ENCODE data around the gene RPS17. TPM values are rescaled to one million over a fixed set of nuclear protein-coding genes. Genes with fewer than 3 reads are reported as not detected.

Gene RPS17
- polyA plus RNA-seq, 3 donors: 604 to 2,881 (median 619) TPM

DNA sequence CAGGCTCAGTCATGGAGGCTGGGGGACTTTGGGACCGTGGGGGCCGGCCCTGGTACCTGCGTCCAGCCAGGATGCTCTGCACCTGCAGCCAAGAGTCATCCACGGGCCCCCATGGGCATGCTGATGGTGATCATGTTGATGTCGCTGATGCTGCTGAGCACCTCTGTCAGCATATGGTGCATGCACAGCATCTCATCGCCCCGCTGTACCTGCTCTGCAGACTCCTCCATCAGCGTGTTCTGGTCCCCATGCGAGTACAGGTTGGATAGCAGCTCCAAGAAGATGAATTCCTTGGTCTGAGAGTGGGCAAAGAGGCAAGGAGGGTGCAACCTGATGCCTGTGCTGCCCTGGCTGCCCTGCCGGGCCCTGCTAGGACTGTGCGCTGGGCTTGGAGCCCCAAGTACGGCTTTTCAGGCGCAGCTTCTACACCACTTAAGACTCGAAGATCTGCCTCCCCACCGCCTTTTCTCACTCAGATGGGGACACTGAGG is 7.2 kb downstream of the RPS17 start:
- Mint-ChIP-seq H3K9me3 (peaks cover 0 to 3% (median 0%) of the 10 kb centered on the region in 7 donors), H3K36me3 (peaks cover 48 to 51% of the 10 kb centered on the region in 2 donors), H3K27me3 (ENCODE audit: low read depth in 3 of 3) (peaks cover 0 to 2% (median 2%) of the 10 kb centered on the region in 3 donors), H3K4me3 (no peak overlapping the region), H3K27ac (peak overlapping the region in 1 of 7 donors; percentile 19), H3K4me1 (peaks cover 11% of the 10 kb centered on the region)
- no peak overlapping the region for H3K4me2 ChIP-seq (replicated peaks; ENCODE audit: extremely low read depth, low read length, poor library complexity, severe bottlenecking)
- WGBS (ENCODE audit: insufficient coverage): 98% methylated on average over 10 of the region's 15 CpGs
- no peaks in the 10 kb centered on the region for H3K27me3 ChIP-seq (ENCODE audit: control insufficient read depth in 2 of 2, insufficient read depth in 2 of 2, low read length in 2 of 2)
- intact Hi-C loops (cut with micrococcal nuclease): loop anchor here (5.0 to 10.0 kb wide), 2 partner anchors 464 to 472 kb away; no protein-coding TSS in a partner anchor
- H3K4me3 ChIP-seq (replicated peaks in 1 of 3; ENCODE audit: low read depth in 2 of 3, low read length in 3 of 3): no peak overlapping the region
- peaks cover 24% of the 10 kb centered on the region for H4K20me1 ChIP-seq (ENCODE audit: insufficient read depth, low read length)
- H3K9ac ChIP-seq (ENCODE audit: insufficient read depth, low read length, poor library complexity, severe bottlenecking): no peak overlapping the region
- peaks cover 6% of the 10 kb centered on the region for H3K79me2 ChIP-seq (ENCODE audit: insufficient read depth, low read length)
- H2AFZ ChIP-seq (ENCODE audit: insufficient read depth, low read depth, low read length, poor library complexity, severe bottlenecking): no peak overlapping the region
- H3K9me3 ChIP-seq (replicated peaks in 1 of 2; ENCODE audit: control insufficient read depth in 1 of 2, insufficient read depth in 1 of 2, low read length in 2 of 2): no peaks in the 10 kb centered on the region
- no peak overlapping the region for H3K27ac ChIP-seq (ENCODE audit: low read depth in 1 of 2, low read length in 2 of 2)
- no peak for DNase-seq
- TF ChIP-seq, protein P1, sequence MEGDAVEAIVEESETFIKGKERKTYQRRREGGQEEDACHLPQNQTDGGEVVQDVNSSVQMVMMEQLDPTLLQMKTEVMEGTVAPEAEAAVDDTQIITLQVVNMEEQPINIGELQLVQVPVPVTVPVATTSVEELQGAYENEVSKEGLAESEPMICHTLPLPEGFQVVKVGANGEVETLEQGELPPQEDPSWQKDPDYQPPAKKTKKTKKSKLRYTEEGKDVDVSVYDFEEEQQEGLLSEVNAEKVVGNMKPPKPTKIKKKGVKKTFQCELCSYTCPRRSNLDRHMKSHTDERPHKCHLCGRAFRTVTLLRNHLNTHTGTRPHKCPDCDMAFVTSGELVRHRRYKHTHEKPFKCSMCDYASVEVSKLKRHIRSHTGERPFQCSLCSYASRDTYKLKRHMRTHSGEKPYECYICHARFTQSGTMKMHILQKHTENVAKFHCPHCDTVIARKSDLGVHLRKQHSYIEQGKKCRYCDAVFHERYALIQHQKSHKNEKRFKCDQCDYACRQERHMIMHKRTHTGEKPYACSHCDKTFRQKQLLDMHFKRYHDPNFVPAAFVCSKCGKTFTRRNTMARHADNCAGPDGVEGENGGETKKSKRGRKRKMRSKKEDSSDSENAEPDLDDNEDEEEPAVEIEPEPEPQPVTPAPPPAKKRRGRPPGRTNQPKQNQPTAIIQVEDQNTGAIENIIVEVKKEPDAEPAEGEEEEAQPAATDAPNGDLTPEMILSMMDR (IDR thresholded peaks at IDR 0.05): no peak
- H3K36me3 ChIP-seq (replicated peaks in 1 of 2; ENCODE audit: control insufficient read depth in 1 of 2, insufficient read depth in 2 of 2, low read length in 2 of 2): peaks cover 28 to 52% of the 10 kb centered on the region in 2 donors
- peaks cover 0 to 3% of the 10 kb centered on the region in 2 donors for H3K4me1 ChIP-seq (ENCODE audit: control insufficient read depth in 1 of 2, insufficient read depth in 2 of 2, low read length in 2 of 2)

- intact Hi-C loops (cut with micrococcal nuclease): loop anchor here (5.0 to 10.0 kb wide), 2 partner anchors 465 to 472 kb away; no protein-coding TSS in a partner anchor
- no peak for DNase-seq
These were observed 7.8 kb downstream of the RPS17 start for GRCh38 chr15:82532383-82532990.

More at GRCh38 chr15:82532383-82532990, 7.8 kb downstream of the RPS17 start:
- Histone ChIP-seq H3K79me2 (ENCODE audit: insufficient read depth, low read length) (peaks cover 3% of the 10 kb centered on the region), H3K4me3 (replicated peaks in 1 of 3; ENCODE audit: low read depth in 2 of 3, low read length in 3 of 3) (no peak overlapping the region), H3K4me2 (replicated peaks; ENCODE audit: extremely low read depth, low read length, poor library complexity, severe bottlenecking) (no peak overlapping the region), H2AFZ (ENCODE audit: insufficient read depth, low read depth, low read length, poor library complexity, severe bottlenecking) (no peak overlapping the region), H3K36me3 (replicated peaks in 1 of 2; ENCODE audit: control insufficient read depth in 1 of 2, insufficient read depth in 2 of 2, low read length in 2 of 2) (peaks cover 23 to 47% of the 10 kb centered on the region in 2 donors), H3K9me3 (replicated peaks in 1 of 2; ENCODE audit: control insufficient read depth in 1 of 2, insufficient read depth in 1 of 2, low read length in 2 of 2) (no peaks in the 10 kb centered on the region), H3K27me3 (ENCODE audit: control insufficient read depth in 2 of 2, insufficient read depth in 2 of 2, low read length in 2 of 2) (no peaks in the 10 kb centered on the region), H3K9ac (ENCODE audit: insufficient read depth, low read length, poor library complexity, severe bottlenecking) (no peak overlapping the region), H3K27ac (ENCODE audit: low read depth in 1 of 2, low read length in 2 of 2) (no peak overlapping the region), H3K4me1 (ENCODE audit: control insufficient read depth in 1 of 2, insufficient read depth in 2 of 2, low read length in 2 of 2) (peaks cover 0 to 3% of the 10 kb centered on the region in 2 donors), H4K20me1 (ENCODE audit: insufficient read depth, low read length) (peaks cover 19% of the 10 kb centered on the region)
- Mint-ChIP-seq H3K36me3 (peaks cover 42 to 46% of the 10 kb centered on the region in 2 donors), H3K4me1 (peaks cover 9% of the 10 kb centered on the region), H3K4me3 (no peak overlapping the region), H3K27me3 (ENCODE audit: low read depth in 3 of 3) (peaks cover 0 to 2% (median 2%) of the 10 kb centered on the region in 3 donors), H3K9me3 (peaks cover 0 to 3% (median 0%) of the 10 kb centered on the region in 7 donors), H3K27ac (peak overlapping the region in 2 of 7 donors; percentile 4 to 64)
- 87% methylated on average over 8 of the region's 9 CpGs for WGBS (ENCODE audit: insufficient coverage)
- TF ChIP-seq, protein P1 (IDR thresholded peaks at IDR 0.05): no peak
